Colonic mucosa (tissue), 4 donors: ENCODE data around the gene CNTN4. TPM values are rescaled to one million over a fixed set of nuclear protein-coding genes. Genes with fewer than 3 reads are reported as not detected.

Experiments
- DNase-seq: peaks from one replicate; pipeline ENCODE4 v3.0.0-alpha.2; 2020
- H3K27ac ChIP-seq: fragments of 200-600 bp; one replicate; pipeline ENCODE4 v1.8.0; 2021
- H3K27me3 ChIP-seq: fragments of 200-600 bp; one replicate; pipeline ENCODE4 v1.8.0; 2021
- H3K36me3 ChIP-seq: fragments of 200-600 bp; one replicate; pipeline ENCODE4 v1.8.0; 2021
- H3K4me1 ChIP-seq: fragments of 200-600 bp; one replicate; pipeline ENCODE4 v1.8.0; 2021; ENCODE audit warnings: mild to moderate bottlenecking
- H3K4me3 ChIP-seq: fragments of 200-600 bp; one replicate; pipeline ENCODE4 v1.8.0; 2021
- H3K9ac ChIP-seq, 2 donors: one replicate each; pipeline ENCODE4 v1.7.0; 2013; ENCODE audit warnings: control low read depth in 2 of 2, low read depth in 2 of 2, low read length in 2 of 2
- H3K9me3 ChIP-seq: fragments of 200-600 bp; one replicate; pipeline ENCODE4 v1.8.0; 2021
- CTCF ChIP-seq: fragments of 200-600 bp; IDR thresholded peaks from one replicate; pipeline ENCODE4 v1.8.0; 2022; ENCODE audit warnings: antibody characterized with exemption, mild to moderate bottlenecking
- intact Hi-C: fragments of 100-400 bp; cut with DNase I; formaldehyde crosslinking; loops from one replicate; pipeline ENCODE4 v1.14.1; 2022
- total RNA-seq, 2 donors: library from RNA; stranded (reverse); fragmentation: NEBNext Ultra II Directional in 1 of 2; extraction: Animal tissue kit (Norgen Biotek cat#: 25700) in 1 of 2; gene quantifications; one replicate each; pipeline ENCODE4 v1.2.1, GENCODE V29; 2021
- donor health status: healthy.
- donor health status: DM: no; HTN: no; CAD: no.
- donor health status: DM: no; HTN: no; CAD: no.

Gene CNTN4
- total RNA-seq, 2 donors from 2014 or later = 8.2 to 19.1 TPM

- no peak for TF ChIP-seq CTCF
- Histone ChIP-seq H3K4me3 (no peak overlapping the region), H3K9ac (no peak overlapping the region), H3K27me3 (no peaks in the 10 kb centered on the region), H3K9me3 (no peaks in the 10 kb centered on the region), H3K4me1 (no peaks in the 10 kb centered on the region), H3K36me3 (no peaks in the 10 kb centered on the region), H3K27ac (no peak overlapping the region)
- no peak for DNase-seq
- intact Hi-C loops = no loop called here
Observed at GRCh38 chr3:2166552-2166951, 67.9 kb downstream of the CNTN4 start.

GRCh38 chr3:2172561-2173171 lies 74.0 kb downstream of the CNTN4 start:
- no peak overlapping the region for H3K9ac ChIP-seq
- no peaks in the 10 kb centered on the region for H3K9me3 ChIP-seq
- no peaks in the 10 kb centered on the region for H3K27me3 ChIP-seq
- H3K27ac ChIP-seq = no peak overlapping the region
- no peak overlapping the region for H3K4me3 ChIP-seq
- intact Hi-C loops = no loop called here
- no peaks in the 10 kb centered on the region for H3K36me3 ChIP-seq
- H3K4me1 ChIP-seq = no peaks in the 10 kb centered on the region
- TF ChIP-seq CTCF = no peak
- DNase-seq = no peak

GRCh38 chr3:2180634-2181033 lies 82.0 kb downstream of the CNTN4 start:
- no peak overlapping the region for H3K9ac ChIP-seq
- DNase-seq = no peak
- TF ChIP-seq CTCF = no peak
- H3K4me3 ChIP-seq = no peak overlapping the region
- no peaks in the 10 kb centered on the region for H3K9me3 ChIP-seq
- H3K36me3 ChIP-seq = no peaks in the 10 kb centered on the region
- H3K4me1 ChIP-seq = no peaks in the 10 kb centered on the region
- H3K27ac ChIP-seq = no peak overlapping the region
- H3K27me3 ChIP-seq = no peaks in the 10 kb centered on the region
- intact Hi-C loops = no loop called here

- no peak for DNase-seq
- Histone ChIP-seq H3K27ac (no peak overlapping the region), H3K27me3 (no peaks in the 10 kb centered on the region), H3K9ac (no peak overlapping the region), H3K9me3 (no peaks in the 10 kb centered on the region), H3K4me1 (no peaks in the 10 kb centered on the region), H3K4me3 (no peak overlapping the region), H3K36me3 (no peaks in the 10 kb centered on the region)
- intact Hi-C loops = no loop called here
- TF ChIP-seq CTCF = no peak
Observed at GRCh38 chr3:2198776-2199279, 100.2 kb downstream of the CNTN4 start.

GRCh38 chr3:2204054-2204453 lies 105.4 kb downstream of the CNTN4 start:
- Histone ChIP-seq H3K27me3 (no peaks in the 10 kb centered on the region), H3K4me3 (no peak overlapping the region), H3K4me1 (no peaks in the 10 kb centered on the region), H3K9me3 (no peaks in the 10 kb centered on the region), H3K9ac (no peak overlapping the region), H3K36me3 (no peaks in the 10 kb centered on the region), H3K27ac (no peak overlapping the region)
- intact Hi-C loops = no loop called here
- DNase-seq = no peak
- TF ChIP-seq CTCF = no peak
